ENCODE measurements around the gene RHO. TPM values are rescaled to one million over a fixed set of nuclear protein-coding genes. Genes with fewer than 3 reads are reported as not detected.
"Not testable (repeated sequence)": the region's sequence is repeated elsewhere in the genome, so short reads cannot be mapped to it uniquely, and the experiment has no call there.

Gene RHO
- total RNA-seq, 5 donors from 2014 or later (not counting 1 experiment from before 2014, with no cell fraction given): 0.09 to 0.10 TPM; not detected in 3

DNA sequence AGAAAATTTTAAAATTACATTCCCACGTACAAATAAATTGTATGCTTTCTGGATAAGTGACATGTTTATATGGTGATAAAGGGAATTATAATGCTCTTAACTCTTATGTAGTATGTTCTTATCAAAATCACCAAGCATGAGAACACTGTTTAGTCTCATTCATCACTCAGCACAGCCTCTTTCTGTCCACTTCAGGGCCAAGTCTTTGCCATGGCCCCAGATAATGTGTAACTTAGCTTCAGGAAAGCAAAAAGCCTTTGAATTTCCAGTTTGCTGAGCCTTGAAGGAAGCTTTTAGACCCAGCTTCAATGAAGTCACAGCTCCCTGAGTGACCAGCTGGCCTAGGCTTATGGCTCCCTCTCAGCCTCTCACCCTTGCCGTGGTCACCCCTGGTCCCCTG, 30.6 kb upstream of the RHO start:
- ATAC-seq (replicated peaks in 1 of 4); H3K4me3 ChIP-seq (ENCODE audit: control insufficient read depth in 1 of 2, extremely low read depth in 1 of 2, low read length in 1 of 2); H3K4me1 Mint-ChIP-seq; H3K27ac Mint-ChIP-seq; H3K27me3 ChIP-seq (replicated peaks in 1 of 2; ENCODE audit: control insufficient read depth in 2 of 2, extremely low read depth in 1 of 2, insufficient read depth in 2 of 2, low read length in 1 of 2); H3K9me3 Mint-ChIP-seq; H3K4me1 ChIP-seq (ENCODE audit: control insufficient read depth in 1 of 2, extremely low read depth in 1 of 2, insufficient read depth in 2 of 2, low read length in 2 of 2); DNase-seq; H3K27ac ChIP-seq (ENCODE audit: low read length); POLR2A ChIA-PET; H3K9me3 ChIP-seq; H3K4me3 Mint-ChIP-seq; H3K36me3 ChIP-seq (ENCODE audit: control insufficient read depth in 2 of 2, extremely low read depth in 1 of 2, insufficient read depth in 1 of 2, low read length in 1 of 2); CTCF ChIA-PET; H3K27me3 Mint-ChIP-seq: not testable (repeated sequence)
- WGBS (ENCODE audit: insufficient coverage): 100% methylated on average over 1 of the region's 2 CpGs
- peaks cover 43% of the 10 kb centered on the region for H3K36me3 Mint-ChIP-seq

DNA sequence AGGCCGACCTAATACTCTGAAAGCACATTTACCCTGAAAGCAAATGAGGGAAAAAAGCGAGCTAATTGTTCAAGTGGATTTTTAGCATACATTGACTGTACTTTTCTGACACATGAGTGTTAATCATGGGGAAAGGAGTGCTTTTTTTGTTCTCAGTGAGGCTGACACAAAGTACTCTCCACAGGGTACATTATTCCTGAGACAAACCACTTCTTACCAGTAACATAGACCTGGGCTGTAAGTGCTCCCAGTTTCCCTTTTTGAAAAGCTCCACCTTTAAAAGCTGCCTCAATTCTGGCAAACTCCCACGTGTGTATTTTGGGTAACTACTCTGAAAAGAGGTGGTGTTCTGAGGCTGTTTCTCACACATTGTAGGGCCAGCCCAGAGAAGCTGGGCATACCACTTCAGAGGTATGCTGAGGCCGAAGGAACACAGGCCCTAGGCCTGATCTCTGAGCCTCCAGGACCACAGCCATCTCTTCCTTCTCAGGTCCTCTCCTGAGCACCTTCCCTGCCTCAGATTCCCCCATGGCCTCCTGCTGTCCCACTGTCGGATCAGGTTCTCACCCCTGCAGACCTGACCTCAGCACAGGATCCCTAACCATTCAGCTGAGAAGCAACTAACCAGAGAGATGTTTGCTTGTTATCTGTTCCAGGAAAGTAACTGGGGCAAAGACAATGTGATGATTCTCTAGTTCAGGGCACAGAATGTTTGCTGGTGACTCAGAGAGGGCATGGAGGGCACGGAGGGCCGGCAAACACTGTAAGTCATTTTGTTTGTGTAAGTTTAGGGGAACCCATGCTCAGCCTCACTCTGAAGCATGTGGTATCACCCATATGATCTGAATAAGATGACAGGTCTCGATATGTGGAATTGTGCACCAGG, 29.6 kb upstream of the RHO start:
- H3K4me3 ChIP-seq (ENCODE audit: control insufficient read depth in 1 of 2, extremely low read depth in 1 of 2, low read length in 1 of 2); H3K27me3 Mint-ChIP-seq; H3K4me3 Mint-ChIP-seq; H3K27me3 ChIP-seq (replicated peaks in 1 of 2; ENCODE audit: control insufficient read depth in 2 of 2, extremely low read depth in 1 of 2, insufficient read depth in 2 of 2, low read length in 1 of 2); H3K4me1 Mint-ChIP-seq; ATAC-seq (replicated peaks in 1 of 4); H3K27ac Mint-ChIP-seq; CTCF ChIA-PET; H3K4me1 ChIP-seq (ENCODE audit: control insufficient read depth in 1 of 2, extremely low read depth in 1 of 2, insufficient read depth in 2 of 2, low read length in 2 of 2); H3K9me3 Mint-ChIP-seq; H3K9me3 ChIP-seq; POLR2A ChIA-PET; DNase-seq; H3K36me3 ChIP-seq (ENCODE audit: control insufficient read depth in 2 of 2, extremely low read depth in 1 of 2, insufficient read depth in 1 of 2, low read length in 1 of 2); H3K27ac ChIP-seq (ENCODE audit: low read length): not testable (repeated sequence)
- H3K36me3 Mint-ChIP-seq: peaks cover 39% of the 10 kb centered on the region
- WGBS (ENCODE audit: insufficient coverage): no CpG with 5 or more reads among the region's 8 CpGs

DNA sequence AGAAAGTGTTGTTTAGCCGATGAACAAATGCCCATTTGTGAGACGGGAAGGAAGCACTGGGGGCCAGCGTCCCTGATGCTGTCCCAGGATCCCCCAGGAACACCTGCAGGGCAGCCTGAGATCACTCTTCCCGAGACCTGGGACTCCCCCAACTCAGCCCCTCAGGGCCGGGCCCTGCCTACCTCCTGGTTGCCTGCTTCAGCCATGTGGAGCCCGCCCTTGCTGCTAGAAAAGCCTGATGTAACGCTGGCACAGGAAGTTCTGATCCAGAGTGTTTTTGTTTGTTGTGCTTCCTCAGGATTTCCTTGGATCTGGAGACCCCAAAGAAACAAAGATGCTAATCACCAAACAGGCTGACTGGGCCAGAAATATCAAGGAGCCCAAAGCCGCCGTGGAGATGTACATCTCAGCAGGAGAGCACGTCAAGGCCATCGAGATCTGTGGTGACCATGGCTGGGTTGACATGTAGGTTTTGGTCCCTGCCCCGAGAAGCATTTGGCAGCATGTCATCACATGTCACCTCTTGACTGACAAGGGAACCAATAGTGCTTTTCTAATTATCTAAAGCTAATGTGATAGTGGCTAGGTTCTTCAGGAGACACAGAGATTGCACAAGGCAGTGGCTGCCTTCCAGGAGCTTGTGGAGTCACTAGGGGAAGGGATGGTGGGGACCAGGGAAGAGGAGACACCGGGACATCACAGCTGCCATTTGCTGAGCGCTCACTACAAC, 28.7 kb upstream of the RHO start:
- ATAC-seq (replicated peaks in 1 of 4); H3K27ac Mint-ChIP-seq; DNase-seq; H3K4me1 ChIP-seq (ENCODE audit: control insufficient read depth in 1 of 2, extremely low read depth in 1 of 2, insufficient read depth in 2 of 2, low read length in 2 of 2); H3K4me3 Mint-ChIP-seq; H3K4me1 Mint-ChIP-seq; H3K9me3 Mint-ChIP-seq; H3K27me3 ChIP-seq (replicated peaks in 1 of 2; ENCODE audit: control insufficient read depth in 2 of 2, extremely low read depth in 1 of 2, insufficient read depth in 2 of 2, low read length in 1 of 2); H3K9me3 ChIP-seq; CTCF ChIA-PET; H3K27me3 Mint-ChIP-seq; H3K4me3 ChIP-seq (ENCODE audit: control insufficient read depth in 1 of 2, extremely low read depth in 1 of 2, low read length in 1 of 2); H3K27ac ChIP-seq (ENCODE audit: low read length); H3K36me3 ChIP-seq (ENCODE audit: control insufficient read depth in 2 of 2, extremely low read depth in 1 of 2, insufficient read depth in 1 of 2, low read length in 1 of 2): not testable (repeated sequence)
- peaks cover 36% of the 10 kb centered on the region for H3K36me3 Mint-ChIP-seq
- 96% methylated on average over 5 of the region's 14 CpGs for WGBS (ENCODE audit: insufficient coverage)
- POLR2A ChIA-PET: interaction anchor here in 1 of 2 donors (0.5 kb wide), 1 partner anchor 424 kb away, joined by 5 read pairs; no protein-coding TSS in a partner anchor

DNA sequence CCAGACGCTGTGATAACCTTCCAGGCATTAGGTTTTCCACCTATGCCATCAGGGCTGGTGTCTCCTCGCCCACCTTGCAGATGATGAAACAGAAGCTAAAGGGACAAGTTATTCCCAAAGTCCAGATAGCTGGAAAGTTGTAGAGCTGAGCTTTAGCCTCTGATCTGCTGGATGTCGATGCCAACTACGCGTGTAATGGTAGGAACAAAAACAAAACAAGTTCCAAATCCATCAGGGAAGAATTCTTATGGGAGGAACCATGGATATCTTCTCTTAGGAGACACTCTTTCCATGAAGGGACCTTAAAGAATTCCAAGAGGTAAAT, 28.1 kb upstream of the RHO start:
- CTCF ChIA-PET: no interaction called here

DNA sequence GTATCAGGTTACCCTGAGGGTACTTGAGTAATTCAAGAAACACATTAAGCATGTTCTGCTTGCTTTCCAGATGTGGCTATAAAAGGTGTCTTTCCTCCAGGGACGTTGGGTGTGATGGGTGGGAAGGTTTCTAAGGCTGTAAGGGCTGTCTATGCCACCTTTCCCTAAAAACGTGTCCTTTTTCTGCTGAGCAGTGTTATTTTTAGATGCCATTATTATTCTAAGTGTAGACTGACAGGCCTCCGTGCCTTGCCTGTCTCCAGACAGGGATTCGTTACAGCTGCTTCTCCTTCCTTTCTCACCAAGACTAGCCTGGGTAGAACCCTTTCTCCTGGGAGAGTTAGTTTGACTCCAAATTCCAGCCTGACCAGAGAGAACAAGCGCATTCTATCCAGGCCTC, 26.8 kb upstream of the RHO start:
- H3K4me3 Mint-ChIP-seq: no peak overlapping the region
- H3K36me3 ChIP-seq (ENCODE audit: control insufficient read depth in 2 of 2, extremely low read depth in 1 of 2, insufficient read depth in 1 of 2, low read length in 1 of 2): peaks cover 3 to 4% of the 10 kb centered on the region in 2 donors
- H3K27ac ChIP-seq (ENCODE audit: low read length): no peak overlapping the region
- ChIA-PET POLR2A (no interaction called here), CTCF (no interaction called here)
- no peaks in the 10 kb centered on the region for H3K4me1 Mint-ChIP-seq
- no peak overlapping the region for H3K27ac Mint-ChIP-seq
- no peaks in the 10 kb centered on the region for H3K4me1 ChIP-seq (ENCODE audit: control insufficient read depth in 1 of 2, extremely low read depth in 1 of 2, insufficient read depth in 2 of 2, low read length in 2 of 2)
- ATAC-seq (replicated peaks in 1 of 4) (no peak), DNase-seq (no peak)
- H3K27me3 ChIP-seq (replicated peaks in 1 of 2; ENCODE audit: control insufficient read depth in 2 of 2, extremely low read depth in 1 of 2, insufficient read depth in 2 of 2, low read length in 1 of 2): no peaks in the 10 kb centered on the region
- H3K9me3 Mint-ChIP-seq: no peaks in the 10 kb centered on the region
- H3K9me3 ChIP-seq: no peaks in the 10 kb centered on the region
- H3K27me3 Mint-ChIP-seq: no peaks in the 10 kb centered on the region
- H3K36me3 Mint-ChIP-seq: peaks cover 38% of the 10 kb centered on the region
- WGBS (ENCODE audit: insufficient coverage): 83% methylated on average over 1 of the region's 5 CpGs
- no peak overlapping the region for H3K4me3 ChIP-seq (ENCODE audit: control insufficient read depth in 1 of 2, extremely low read depth in 1 of 2, low read length in 1 of 2)

More for the DNA sequence above, 28.1 kb upstream of the RHO start:
- no peak for ATAC-seq (replicated peaks in 1 of 4)
- no peaks in the 10 kb centered on the region for H3K27me3 Mint-ChIP-seq
- peaks cover 40% of the 10 kb centered on the region for H3K36me3 Mint-ChIP-seq
- no peak overlapping the region for H3K27ac Mint-ChIP-seq
- Histone ChIP-seq H3K4me1 (ENCODE audit: control insufficient read depth in 1 of 2, extremely low read depth in 1 of 2, insufficient read depth in 2 of 2, low read length in 2 of 2) (no peaks in the 10 kb centered on the region), H3K36me3 (ENCODE audit: control insufficient read depth in 2 of 2, extremely low read depth in 1 of 2, insufficient read depth in 1 of 2, low read length in 1 of 2) (peaks cover 3 to 8% of the 10 kb centered on the region in 2 donors), H3K9me3 (no peaks in the 10 kb centered on the region), H3K4me3 (ENCODE audit: control insufficient read depth in 1 of 2, extremely low read depth in 1 of 2, low read length in 1 of 2) (no peak overlapping the region), H3K27ac (ENCODE audit: low read length) (no peak overlapping the region), H3K27me3 (replicated peaks in 1 of 2; ENCODE audit: control insufficient read depth in 2 of 2, extremely low read depth in 1 of 2, insufficient read depth in 2 of 2, low read length in 1 of 2) (no peaks in the 10 kb centered on the region)
- POLR2A ChIA-PET: no interaction called here
- H3K9me3 Mint-ChIP-seq: no peaks in the 10 kb centered on the region
- no peaks in the 10 kb centered on the region for H3K4me1 Mint-ChIP-seq
- no peak for DNase-seq
- H3K4me3 Mint-ChIP-seq: no peak overlapping the region
- WGBS (ENCODE audit: insufficient coverage): no CpG with 5 or more reads among the region's 5 CpGs

DNA sequence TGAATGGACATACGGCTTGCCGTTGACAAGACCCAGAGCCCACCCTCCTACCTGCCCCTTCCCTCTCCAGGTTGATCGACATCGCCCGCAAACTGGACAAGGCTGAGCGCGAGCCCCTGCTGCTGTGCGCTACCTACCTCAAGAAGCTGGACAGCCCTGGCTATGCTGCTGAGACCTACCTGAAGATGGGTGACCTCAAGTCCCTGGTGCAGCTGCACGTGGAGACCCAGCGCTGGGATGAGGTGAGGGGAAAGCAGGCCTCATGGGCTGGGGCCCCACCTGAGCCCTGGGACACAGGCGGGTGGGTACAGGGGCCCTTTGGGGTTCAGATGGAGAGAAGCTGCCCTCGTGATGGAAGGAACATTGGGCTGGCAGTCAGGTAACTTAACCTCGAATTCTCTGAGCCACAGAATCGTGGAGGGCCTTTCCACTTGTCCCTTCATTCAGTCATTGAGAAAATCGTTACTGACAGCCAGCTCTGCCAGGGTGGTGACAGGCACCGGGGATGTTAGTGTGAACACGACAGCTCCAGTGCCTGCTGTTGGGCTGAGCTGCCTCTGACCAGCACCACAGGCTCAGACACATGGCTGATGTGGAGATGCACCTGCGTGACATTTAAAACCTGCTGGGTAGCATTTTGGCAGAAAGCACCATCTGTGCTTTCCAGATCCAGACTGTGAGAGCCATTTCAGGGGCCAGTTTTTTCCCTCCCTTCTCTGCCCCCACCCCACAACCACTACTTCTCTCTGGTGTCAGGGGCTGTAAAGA, 25.6 kb upstream of the RHO start:
- H3K9me3 Mint-ChIP-seq: no peaks in the 10 kb centered on the region
- DNase-seq (no peak), ATAC-seq (replicated peaks in 1 of 4) (no peak)
- Histone ChIP-seq H3K27me3 (replicated peaks in 1 of 2; ENCODE audit: control insufficient read depth in 2 of 2, extremely low read depth in 1 of 2, insufficient read depth in 2 of 2, low read length in 1 of 2) (no peaks in the 10 kb centered on the region), H3K27ac (ENCODE audit: low read length) (no peak overlapping the region), H3K36me3 (ENCODE audit: control insufficient read depth in 2 of 2, extremely low read depth in 1 of 2, insufficient read depth in 1 of 2, low read length in 1 of 2) (peaks cover 4 to 7% of the 10 kb centered on the region in 2 donors), H3K9me3 (no peaks in the 10 kb centered on the region), H3K4me1 (ENCODE audit: control insufficient read depth in 1 of 2, extremely low read depth in 1 of 2, insufficient read depth in 2 of 2, low read length in 2 of 2) (no peaks in the 10 kb centered on the region), H3K4me3 (ENCODE audit: control insufficient read depth in 1 of 2, extremely low read depth in 1 of 2, low read length in 1 of 2) (no peak overlapping the region)
- CTCF ChIA-PET: no interaction called here
- no peak overlapping the region for H3K4me3 Mint-ChIP-seq
- H3K27me3 Mint-ChIP-seq: no peaks in the 10 kb centered on the region
- H3K36me3 Mint-ChIP-seq: peaks cover 43% of the 10 kb centered on the region
- POLR2A ChIA-PET: no interaction called here
- no peak overlapping the region for H3K27ac Mint-ChIP-seq
- WGBS (ENCODE audit: insufficient coverage): 96% methylated on average over 15 of the region's 18 CpGs
- no peaks in the 10 kb centered on the region for H3K4me1 Mint-ChIP-seq
